SW 1271 (cell line): ENCODE measurements around the gene SRSF6.
"Not testable (repeated sequence)": the region's sequence is repeated elsewhere in the genome, so short reads cannot be mapped to it uniquely, and the experiment has no call there.

ENCODE experiments used
- DNase-seq, 2 experiments: peaks; one replicate each; lab custom pipeline; 2025; lab: John Stamatoyannopoulos, UW

Gene SRSF6

DNA sequence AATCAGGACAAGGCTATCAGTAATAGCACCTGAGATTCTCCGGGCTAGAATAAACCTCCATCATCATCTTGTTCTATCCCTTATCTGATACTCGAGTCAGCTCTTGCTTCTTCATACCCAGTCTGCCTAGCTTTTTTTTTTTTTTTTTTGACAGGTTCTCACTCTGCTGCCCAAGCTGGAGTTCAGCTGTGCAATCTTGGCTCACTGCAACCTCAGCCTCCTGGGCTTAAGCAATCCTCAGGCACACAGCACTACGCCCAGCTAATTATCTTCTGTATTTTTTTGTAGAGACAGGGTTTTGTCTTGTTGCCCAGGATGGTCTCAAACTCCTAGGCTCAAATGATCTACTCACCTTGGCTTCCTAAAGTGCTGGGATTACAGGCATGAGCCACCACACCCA lies 19.5 kb downstream of the SRSF6 start:
- no peak for DNase-seq

- DNase-seq: no peak
These were observed 19.9 kb downstream of the SRSF6 start for GRCh38 chr20:43477619-43478018.

GRCh38 chr20:43490038-43490437 lies 32.3 kb downstream of the SRSF6 start:
- no peak for DNase-seq

GRCh38 chr20:43492101-43492500 lies 34.4 kb downstream of the SRSF6 start:
- DNase-seq: no peak

DNA sequence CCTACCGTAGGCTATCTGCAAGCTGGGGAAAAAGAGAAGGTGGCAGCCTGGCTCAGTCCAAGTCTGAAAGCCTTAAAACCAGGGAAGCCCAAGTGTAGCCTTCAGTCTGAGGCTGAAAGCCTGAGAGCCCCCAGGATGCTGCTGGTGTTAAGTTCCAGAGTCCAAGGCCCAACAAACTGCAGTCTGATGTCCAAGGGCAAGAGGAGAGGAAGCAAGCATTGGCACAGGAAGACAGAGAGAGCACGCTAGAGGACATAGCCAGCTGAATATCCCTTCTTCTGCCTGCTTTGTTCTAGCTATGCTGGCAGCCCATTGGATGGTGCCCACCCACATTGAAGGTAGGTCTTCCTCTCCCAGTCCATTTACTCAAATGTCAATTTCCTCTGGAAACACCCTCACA lies 37.7 kb downstream of the SRSF6 start:
- no peak for DNase-seq

DNA sequence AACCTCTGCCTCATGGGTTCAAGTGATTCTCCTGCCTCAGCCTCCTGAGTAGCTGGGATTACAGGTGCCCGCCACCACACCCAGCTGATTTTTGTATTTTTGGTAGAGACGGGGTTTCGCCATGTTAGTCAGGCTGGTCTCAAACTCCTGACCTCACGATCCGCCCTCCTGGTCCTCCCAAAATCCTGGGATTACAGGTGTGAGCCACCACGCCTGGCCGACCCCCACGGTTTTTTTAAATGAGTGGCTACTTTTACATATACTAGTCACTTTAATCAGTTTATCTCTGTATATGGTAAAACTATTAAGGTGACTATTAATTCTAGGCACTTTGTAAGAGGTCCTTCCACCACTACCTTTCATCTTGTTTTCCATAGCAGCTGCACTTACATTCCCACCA lies 44.3 kb downstream of the SRSF6 start:
- not testable (repeated sequence) for DNase-seq

- DNase-seq: no peak
These were observed 48.5 kb downstream of the SRSF6 start for GRCh38 chr20:43506238-43506637.

DNA sequence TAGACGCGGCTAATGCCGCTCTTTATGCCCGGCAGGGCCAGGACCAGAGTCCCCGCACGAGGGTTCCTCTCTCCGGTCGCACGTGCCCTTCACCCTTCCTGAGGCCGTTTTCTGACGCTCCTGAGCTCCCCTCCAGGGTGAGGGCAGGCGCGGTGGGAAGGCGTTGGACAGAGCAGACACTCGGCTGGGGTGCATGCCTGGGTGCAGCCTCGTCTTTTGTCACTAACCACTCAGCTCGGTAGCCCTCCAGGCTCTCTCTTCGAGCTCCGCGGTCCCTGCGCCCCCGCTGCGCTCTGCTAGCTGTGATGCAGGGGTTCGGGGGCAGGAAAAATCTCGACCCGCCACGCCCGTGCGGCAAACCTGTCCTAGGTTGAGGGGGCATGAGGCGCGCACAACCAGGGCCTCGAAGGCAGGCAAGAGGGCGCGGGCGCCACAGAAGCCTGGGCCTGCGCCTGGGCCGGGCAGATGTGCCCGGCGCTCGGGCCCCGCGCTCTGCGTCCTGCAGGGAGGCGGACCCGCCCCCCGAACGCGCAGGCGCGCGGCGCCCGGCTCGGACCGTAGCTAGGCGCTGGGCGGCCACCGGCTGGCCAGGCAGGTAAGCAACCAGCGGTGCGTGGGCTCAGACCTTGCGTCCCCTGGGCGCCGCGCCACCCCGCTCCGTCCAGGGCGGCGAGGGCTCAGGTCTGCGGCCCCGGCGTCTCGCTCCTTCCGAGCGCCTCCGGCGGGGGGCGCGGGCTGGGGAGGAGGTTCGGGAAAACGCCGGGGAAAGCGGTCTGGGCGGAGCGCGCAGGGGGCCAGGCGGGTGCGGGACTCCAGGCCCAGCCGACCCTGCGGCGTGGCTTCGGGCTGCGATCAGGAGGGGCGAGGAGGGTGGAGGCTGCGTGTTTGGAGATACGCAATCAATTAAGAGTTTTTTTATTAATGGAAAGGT lies 49.7 kb downstream of the SRSF6 start, which contains the start of gene L3MBTL1:
TSS of gene L3MBTL1 (plus strand) at position 548 of the 931 bp plus-strand sequence. CDS start 5,807 bp downstream, outside the sequence.
- DNase-seq: peak in 1 of 2 experiments; percentile 37

- DNase-seq: no peak
These were observed 50.4 kb downstream of the SRSF6 start for GRCh38 chr20:43508106-43508505.

- no peak for DNase-seq
These were observed 50.9 kb downstream of the SRSF6 start for GRCh38 chr20:43508604-43509040.

DNA sequence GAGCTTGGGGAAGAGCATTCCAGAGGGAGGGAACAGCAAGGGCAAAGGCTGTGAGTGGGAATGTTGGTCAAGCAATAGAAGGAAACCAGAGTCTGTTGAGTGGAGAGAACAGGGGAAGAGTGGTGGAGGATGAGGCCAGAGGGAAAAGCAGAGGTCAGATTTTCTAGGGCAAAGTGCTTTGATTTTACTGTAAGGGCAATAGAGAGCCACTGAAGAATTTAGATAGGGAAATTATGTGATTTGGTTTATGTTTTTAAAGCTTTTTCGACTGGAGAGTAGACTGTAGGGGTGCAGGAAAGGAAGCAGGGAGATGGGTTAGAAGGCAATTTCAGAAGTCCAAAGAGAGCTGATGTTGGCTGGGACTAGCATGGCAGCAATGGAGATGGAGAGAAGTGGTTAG lies 54.2 kb downstream of the SRSF6 start:
- no peak for DNase-seq

GRCh38 chr20:43513372-43513930 lies 55.8 kb downstream of the SRSF6 start:
- DNase-seq: no peak
